Skeletal muscle satellite cell (primary cell): ENCODE data around the gene PFDN1.

Experiments used
- H3K27me3 ChIP-seq: 2 replicates; pipeline ENCODE4 v1.7.0; 2013; ENCODE audit warnings: low read length; ENCODE audit not compliant: control insufficient read depth, insufficient read depth
- H3K36me3 ChIP-seq: 2 replicates; pipeline ENCODE4 v1.7.0; 2013; ENCODE audit warnings: mild to moderate bottlenecking, control low read depth, low read length; ENCODE audit not compliant: insufficient read depth
- H3K4me1 ChIP-seq: 2 replicates; pipeline ENCODE4 v1.7.0; 2013; ENCODE audit warnings: low read length; ENCODE audit not compliant: control insufficient read depth, insufficient read depth
- H3K4me2 ChIP-seq: 2 replicates; pipeline ENCODE4 v1.7.0; 2013; ENCODE audit warnings: mild to moderate bottlenecking, low read length
- H3K4me3 ChIP-seq: 2 replicates; pipeline ENCODE4 v1.7.0; 2013; ENCODE audit warnings: low read length
- H3K9ac ChIP-seq: 2 replicates; pipeline ENCODE4 v1.7.0; 2013; ENCODE audit warnings: mild to moderate bottlenecking, low read depth, low read length, moderate library complexity
- H3K9me3 ChIP-seq: replicated peaks from 2 replicates; pipeline ENCODE4 v1.7.0; 2013; ENCODE audit warnings: mild to moderate bottlenecking, control low read depth, low read length

The PFDN1 gene

DNA sequence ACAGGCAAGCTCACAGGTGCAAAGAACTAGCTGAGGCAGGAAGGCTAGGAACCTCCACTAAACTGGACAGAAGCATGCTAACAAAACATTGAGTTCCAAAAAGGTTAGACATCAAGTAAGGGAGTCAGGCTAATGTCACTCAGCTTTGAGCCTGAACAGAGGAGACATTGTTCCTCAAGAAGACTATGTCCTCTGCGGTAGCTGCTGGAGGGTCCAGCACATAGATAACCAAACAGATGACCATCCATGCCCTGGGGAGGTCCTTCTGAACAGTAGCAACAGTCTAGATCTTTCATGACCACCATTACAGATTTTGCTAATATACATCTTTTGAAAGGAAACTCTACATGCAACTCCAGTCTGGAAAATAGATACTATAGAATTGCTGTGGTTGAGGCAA, 70.2 kb downstream of the PFDN1 start:
- Histone ChIP-seq H3K9ac (no peak overlapping the region), H3K27me3 (peaks cover 39% of the 10 kb centered on the region), H3K4me3 (no peak overlapping the region), H3K4me2 (no peak overlapping the region), H3K4me1 (no peaks in the 10 kb centered on the region), H3K9me3 (no peaks in the 10 kb centered on the region), H3K36me3 (no peaks in the 10 kb centered on the region)

DNA sequence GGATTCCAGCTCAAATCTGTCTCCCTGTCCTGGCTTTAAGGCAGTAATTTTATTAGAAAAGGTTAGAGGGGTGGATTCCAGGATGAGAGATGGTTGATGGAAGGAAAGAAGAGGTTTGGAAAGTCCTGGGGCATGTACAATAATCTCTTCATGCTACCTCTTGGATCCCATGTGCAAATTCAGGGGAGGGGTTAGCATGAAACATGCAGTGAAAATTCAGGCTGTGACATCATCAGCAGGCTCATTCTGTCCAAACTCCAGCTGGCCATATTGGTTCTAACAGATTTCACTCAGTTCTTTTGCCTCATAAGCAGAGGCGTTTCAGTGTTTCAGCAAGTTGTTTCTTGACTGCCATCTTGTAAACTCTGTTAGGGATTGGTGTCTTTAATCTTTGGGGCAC, 72.5 kb downstream of the PFDN1 start:
- H3K4me1 ChIP-seq, result no peaks in the 10 kb centered on the region
- H3K4me3 ChIP-seq, result no peak overlapping the region
- H3K9ac ChIP-seq, result no peak overlapping the region
- H3K4me2 ChIP-seq, result no peak overlapping the region
- H3K27me3 ChIP-seq, result peaks cover 39% of the 10 kb centered on the region
- no peaks in the 10 kb centered on the region for H3K36me3 ChIP-seq
- H3K9me3 ChIP-seq, result no peaks in the 10 kb centered on the region

GRCh38 chr5:140228364-140228837, 74.5 kb downstream of the PFDN1 start:
- H3K4me2 ChIP-seq, result no peak overlapping the region
- H3K9me3 ChIP-seq, result no peaks in the 10 kb centered on the region
- no peak overlapping the region for H3K9ac ChIP-seq
- H3K4me1 ChIP-seq, result no peaks in the 10 kb centered on the region
- H3K4me3 ChIP-seq, result no peak overlapping the region
- H3K27me3 ChIP-seq, result peaks cover 35% of the 10 kb centered on the region
- H3K36me3 ChIP-seq, result no peaks in the 10 kb centered on the region

DNA sequence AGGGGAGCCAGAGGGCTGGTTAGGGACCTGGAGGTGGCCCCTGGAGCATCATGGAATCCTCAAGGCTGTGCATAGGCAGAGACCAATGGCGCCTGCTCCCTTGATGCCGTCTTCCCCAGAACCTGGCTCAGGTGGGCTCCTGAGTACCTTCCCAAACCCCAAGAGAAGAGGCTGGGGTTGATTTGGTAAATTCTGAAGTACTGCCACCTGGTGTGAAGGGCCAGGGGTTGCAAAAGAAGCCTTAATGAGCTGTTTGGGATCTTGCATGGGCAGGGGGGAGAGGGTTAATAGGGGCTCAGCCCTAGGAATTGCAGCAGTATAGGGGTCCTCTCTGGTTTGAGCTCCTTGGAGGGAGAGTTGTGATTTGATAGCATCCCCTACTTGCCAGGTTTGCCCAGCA, 75.9 kb downstream of the PFDN1 start:
- H3K9me3 ChIP-seq, result no peaks in the 10 kb centered on the region
- H3K4me2 ChIP-seq, result no peak overlapping the region
- no peak overlapping the region for H3K4me3 ChIP-seq
- peaks cover 7% of the 10 kb centered on the region for H3K4me1 ChIP-seq
- no peaks in the 10 kb centered on the region for H3K36me3 ChIP-seq
- no peak overlapping the region for H3K9ac ChIP-seq
- H3K27me3 ChIP-seq, result peaks cover 24% of the 10 kb centered on the region

DNA sequence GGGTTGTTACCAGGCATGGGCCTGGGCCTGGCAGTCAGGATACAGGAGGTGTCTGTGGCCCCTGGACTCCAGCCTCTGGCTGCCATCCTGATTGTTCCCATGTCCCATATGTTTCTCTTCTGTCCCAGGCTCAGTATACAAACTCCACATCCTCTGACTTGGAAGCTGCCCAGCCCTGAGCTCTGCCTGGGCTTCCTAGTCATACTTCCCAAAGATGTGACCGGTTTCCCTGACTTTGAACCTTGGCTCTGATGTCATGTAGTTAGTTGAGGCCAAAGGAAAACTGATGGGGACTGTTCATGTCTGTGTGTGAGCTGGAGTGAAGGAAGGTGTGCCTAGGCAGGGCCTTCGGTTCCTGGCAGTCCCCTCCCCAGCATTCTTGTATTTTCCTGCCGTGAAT, 77.5 kb downstream of the PFDN1 start:
- Histone ChIP-seq H3K4me3 (no peak overlapping the region), H3K4me2 (no peak overlapping the region), H3K9ac (no peak overlapping the region), H3K36me3 (no peaks in the 10 kb centered on the region), H3K9me3 (no peaks in the 10 kb centered on the region), H3K4me1 (peaks cover 22% of the 10 kb centered on the region), H3K27me3 (peaks cover 10% of the 10 kb centered on the region)

DNA sequence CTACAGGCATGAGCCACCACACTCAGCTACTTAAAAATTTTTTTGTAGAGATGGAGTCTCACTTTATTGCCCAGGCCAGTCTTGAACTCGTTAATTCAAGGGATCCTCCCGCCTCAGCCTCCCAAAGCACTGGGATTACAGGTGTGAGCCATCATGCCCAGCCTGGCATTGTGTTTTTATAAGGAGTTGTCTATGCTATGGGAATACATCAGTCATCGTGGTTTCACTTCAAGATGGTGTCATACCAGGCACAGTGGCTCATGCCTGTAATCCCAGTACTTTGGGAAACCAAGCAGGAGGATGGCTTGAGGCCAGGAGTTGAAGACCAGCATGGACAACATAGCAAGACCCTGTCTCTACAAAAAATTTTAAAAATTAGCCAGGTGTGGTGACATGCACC, 78.2 kb downstream of the PFDN1 start:
- H3K4me2 ChIP-seq, result no peak overlapping the region
- peaks cover 30% of the 10 kb centered on the region for H3K4me1 ChIP-seq
- no peaks in the 10 kb centered on the region for H3K36me3 ChIP-seq
- H3K9me3 ChIP-seq, result no peaks in the 10 kb centered on the region
- H3K4me3 ChIP-seq, result no peak overlapping the region
- no peak overlapping the region for H3K9ac ChIP-seq
- peaks cover 9% of the 10 kb centered on the region for H3K27me3 ChIP-seq

DNA sequence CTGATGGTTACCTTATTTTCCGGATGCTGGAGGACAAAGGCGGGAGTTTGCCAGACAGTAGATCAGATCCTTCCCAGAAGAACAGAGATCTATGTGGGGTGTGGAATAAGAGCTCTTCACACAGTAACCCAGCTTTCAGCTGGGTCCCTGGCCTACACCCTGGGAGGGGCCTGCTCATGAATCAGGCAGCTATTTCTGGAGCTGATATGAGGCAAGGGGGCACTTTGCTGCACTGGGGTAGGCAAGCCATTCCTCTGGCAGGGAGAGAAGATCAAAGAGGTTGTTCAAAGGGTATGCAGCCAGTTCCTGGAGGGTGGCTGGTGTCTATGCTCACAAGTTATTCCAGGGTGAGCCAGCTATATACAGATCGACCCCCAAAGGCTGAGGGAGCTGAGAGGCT, 79.3 kb downstream of the PFDN1 start:
- Histone ChIP-seq H3K4me1 (peaks cover 31% of the 10 kb centered on the region), H3K9ac (no peak overlapping the region), H3K4me3 (no peak overlapping the region), H3K9me3 (no peaks in the 10 kb centered on the region), H3K36me3 (no peaks in the 10 kb centered on the region), H3K27me3 (peaks cover 16% of the 10 kb centered on the region), H3K4me2 (no peak overlapping the region)

DNA sequence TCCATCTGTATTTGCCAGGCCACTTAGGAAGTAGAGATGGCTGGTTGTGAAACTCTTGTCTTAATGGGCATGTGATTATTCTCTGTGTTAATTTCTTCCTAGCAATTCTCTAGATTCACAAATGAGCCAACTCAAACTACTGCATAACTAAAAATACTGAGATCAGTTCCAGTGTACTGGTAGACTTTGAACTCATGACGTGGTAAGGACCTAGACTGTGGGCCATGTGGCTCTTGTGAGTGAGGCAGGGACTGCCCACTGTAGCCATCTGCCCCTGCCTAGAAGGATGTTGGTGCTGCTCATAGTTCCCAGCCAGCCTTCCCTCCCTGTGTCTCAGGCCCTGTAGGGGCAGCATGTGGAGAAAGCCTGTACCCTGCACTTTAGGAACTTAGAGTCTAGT, 80.5 kb downstream of the PFDN1 start:
- Histone ChIP-seq H3K4me1 (peaks cover 31% of the 10 kb centered on the region), H3K27me3 (peaks cover 19% of the 10 kb centered on the region), H3K4me3 (peak overlapping the region; percentile 51), H3K4me2 (peak overlapping the region; percentile 76), H3K36me3 (no peaks in the 10 kb centered on the region), H3K9me3 (no peaks in the 10 kb centered on the region), H3K9ac (no peak overlapping the region)

DNA sequence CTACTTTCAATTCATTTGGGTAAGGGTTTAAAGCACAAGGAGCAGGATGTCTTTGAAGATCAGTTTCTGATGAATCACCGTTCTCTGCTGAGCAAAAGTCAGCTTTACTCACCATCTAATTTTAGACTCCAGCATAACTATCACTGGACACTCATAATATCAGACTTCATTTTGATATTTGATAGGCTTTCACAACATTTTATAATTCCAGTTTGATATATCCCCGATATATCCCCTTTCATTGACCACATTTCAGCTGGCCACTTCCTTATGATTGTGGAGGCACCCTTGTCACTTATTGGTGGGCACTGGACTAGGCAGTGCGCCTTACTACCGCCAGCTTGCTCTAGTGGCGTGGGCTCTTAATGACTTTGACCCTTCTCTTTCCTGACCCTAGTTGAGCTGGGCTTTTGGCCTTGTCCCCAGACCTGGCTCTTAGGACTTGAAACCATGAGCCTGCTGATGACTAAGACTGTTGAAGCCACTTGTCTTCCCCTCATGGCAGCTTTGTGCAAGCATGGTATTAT, 81.1 kb downstream of the PFDN1 start:
- Histone ChIP-seq H3K36me3 (no peaks in the 10 kb centered on the region), H3K27me3 (peaks cover 25% of the 10 kb centered on the region), H3K4me2 (peak overlapping the region; percentile 76), H3K4me1 (peaks cover 31% of the 10 kb centered on the region), H3K9ac (peak overlapping the region; percentile 24), H3K9me3 (no peaks in the 10 kb centered on the region), H3K4me3 (peak overlapping the region; percentile 51)

DNA sequence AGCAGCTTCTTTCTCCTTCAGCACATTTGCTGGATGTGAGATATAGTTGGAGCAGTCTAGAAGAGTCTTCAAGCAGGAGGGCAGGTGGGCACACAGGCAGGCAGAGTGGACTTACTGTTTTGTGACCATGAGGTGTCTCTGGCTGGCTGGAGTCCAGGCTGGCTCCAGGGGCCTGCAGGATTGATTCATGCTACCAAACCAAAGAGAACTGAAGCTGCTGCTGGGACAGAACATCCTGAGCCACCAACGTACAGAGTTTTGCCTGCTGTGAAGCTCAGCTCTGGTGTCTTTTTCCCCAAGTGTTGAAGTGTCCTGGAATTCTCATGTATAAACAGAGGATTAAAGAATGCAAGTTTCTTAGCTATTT, 82.2 kb downstream of the PFDN1 start:
- Histone ChIP-seq H3K9me3 (no peaks in the 10 kb centered on the region), H3K4me2 (no peak overlapping the region), H3K4me1 (peaks cover 31% of the 10 kb centered on the region), H3K36me3 (no peaks in the 10 kb centered on the region), H3K9ac (no peak overlapping the region), H3K27me3 (peaks cover 36% of the 10 kb centered on the region), H3K4me3 (no peak overlapping the region)

DNA sequence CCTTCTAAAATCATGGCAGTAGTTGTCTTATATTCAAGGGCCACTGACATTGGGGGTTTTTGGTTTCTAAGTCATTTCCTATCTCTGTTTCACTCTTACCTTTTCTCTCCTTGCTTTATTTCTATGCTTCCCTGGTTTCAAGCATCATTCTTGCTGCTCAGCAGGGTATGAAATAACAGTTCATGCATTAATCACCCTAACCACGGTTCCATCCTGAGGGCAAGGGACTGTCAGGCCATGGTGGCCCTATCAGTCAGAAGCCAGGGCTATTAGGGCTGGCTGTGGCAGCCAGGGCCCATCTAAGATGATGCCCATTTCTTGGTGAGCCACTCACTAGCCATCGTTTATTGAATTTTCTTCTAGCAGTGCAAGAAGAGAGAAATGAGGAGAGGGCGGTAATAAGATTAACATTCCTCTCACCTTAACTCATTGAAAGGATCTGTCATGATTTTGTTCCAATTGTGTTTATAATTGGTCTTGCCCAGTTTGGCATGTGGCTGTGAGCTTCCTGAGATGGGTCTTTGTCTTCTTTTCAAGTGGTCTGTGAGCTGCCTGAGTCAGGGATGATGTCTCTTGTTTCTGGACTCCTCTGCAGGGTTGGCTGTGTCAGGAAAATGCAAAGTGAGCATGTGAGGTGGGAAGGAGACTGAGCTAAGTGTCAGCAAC, 82.7 kb downstream of the PFDN1 start:
- H3K9ac ChIP-seq, result no peak overlapping the region
- no peak overlapping the region for H3K4me3 ChIP-seq
- peaks cover 31% of the 10 kb centered on the region for H3K4me1 ChIP-seq
- H3K27me3 ChIP-seq, result peaks cover 37% of the 10 kb centered on the region
- H3K36me3 ChIP-seq, result no peaks in the 10 kb centered on the region
- H3K4me2 ChIP-seq, result no peak overlapping the region
- no peaks in the 10 kb centered on the region for H3K9me3 ChIP-seq
